ENCODE data around the gene SLC6A2.

SLC6A2 gene

DNA sequence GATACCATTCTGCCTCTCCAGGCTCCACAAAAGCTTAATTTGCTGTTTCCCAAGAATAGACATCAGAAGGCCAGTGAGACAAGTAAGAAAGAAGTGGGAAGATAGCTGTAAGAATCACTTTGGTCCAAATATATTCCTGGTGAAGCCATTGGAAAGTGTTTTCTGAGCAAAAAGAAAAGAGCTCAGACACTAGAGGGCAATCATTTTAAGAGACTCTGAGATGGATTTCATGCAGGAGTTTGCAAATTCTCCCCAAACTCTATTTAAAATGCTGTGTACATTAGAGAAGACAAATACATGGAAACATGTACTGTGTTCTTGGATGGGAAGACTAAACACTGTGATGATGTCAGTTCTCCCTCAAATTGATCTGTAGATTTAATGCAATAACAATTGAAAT is 8.0 kb upstream of the SLC6A2 start:
- no peak for DNase-seq

DNA sequence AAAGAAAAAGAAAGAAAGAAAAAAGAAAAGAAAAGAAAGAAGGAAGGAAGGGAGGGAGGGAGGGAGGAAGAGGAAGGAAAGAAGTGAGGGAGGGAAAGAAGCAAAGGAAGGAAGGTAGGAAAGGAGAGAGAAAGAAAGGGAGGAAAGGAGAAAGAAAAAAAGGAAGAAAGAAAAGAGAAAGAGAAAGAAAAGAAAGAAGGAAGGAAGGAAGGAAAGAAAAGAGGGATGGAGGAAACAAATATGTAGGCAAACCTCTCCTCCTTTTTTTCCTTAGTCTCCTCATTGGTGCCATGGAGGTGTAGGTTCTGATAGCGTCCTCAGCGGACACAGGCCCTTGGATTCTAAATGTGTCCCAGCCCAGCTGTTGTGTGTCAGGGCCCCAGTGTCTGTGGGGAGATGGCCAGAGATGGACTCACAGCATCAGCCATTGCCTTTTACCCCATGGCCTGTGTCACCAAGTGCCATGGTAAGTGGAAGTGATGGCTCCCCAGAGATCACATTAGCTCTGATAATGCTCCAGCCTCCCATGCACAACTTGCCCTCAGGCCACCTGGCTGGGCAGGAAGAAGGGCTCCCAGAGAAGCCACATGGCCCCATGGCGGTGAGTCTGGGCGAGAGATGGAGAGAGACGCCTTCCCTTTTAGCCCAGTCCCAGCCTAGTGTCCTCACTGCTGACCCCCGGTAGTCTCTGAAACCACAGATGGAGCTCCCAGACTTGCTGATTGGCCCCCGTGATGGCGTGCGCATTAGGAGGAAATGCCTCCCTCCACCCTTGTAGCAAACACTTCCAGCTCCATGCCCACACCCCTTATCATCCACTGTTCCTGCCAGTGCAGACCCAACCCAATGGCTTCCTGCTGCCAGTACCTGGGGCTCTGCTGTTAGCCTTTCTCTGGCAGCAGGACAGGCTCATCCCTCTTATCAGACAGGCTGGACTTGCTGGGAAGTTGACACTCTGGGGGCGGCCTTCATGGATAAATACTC is 3.7 kb upstream of the SLC6A2 start:
- DNase-seq = no peak

DNA sequence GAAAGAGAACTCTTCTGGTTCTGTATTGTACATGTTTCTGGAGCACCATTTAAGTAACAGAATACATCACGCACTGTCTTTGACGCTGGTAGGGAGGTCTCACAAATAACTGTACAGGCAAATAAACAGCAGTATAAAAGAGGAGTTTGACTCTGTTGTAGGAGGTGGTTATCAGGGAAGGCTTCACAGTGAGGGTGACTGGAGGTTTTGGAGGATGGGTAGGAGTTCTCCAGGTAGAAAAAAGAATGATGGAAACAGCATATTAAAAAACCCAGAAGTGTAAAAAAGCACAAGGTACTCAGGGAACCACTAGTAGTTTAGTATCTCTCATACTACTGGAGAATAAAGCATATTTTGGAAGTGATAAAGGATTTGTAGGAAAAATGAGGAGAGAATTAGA is 2.7 kb upstream of the SLC6A2 start:
- no peak for DNase-seq

DNA sequence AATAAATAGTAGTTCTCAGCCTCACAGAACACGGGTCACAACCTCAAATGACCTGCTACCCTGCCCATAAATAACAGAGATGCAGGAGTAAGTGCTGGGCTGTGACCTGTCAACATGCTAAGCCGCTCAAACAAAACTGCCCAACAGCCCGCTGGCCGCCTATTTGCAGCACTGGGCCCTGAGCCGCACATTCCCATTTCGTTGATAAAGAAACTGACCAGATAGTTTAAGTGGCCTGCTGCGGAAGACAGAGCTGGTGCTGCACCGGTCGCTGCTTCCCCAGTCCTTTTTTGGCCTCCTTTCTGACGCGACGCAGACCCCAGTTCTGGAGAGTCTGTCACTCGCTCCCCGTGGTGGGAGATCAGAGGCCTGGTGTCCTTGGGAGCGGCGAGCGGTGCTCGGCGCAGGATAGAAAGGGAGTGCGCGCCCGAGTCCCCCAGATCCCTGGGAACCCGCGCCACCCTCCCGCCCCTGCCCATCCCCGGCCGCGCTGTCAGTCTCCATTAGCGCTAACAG is 349 bp upstream of the SLC6A2 start:
- no peak for DNase-seq

DNA sequence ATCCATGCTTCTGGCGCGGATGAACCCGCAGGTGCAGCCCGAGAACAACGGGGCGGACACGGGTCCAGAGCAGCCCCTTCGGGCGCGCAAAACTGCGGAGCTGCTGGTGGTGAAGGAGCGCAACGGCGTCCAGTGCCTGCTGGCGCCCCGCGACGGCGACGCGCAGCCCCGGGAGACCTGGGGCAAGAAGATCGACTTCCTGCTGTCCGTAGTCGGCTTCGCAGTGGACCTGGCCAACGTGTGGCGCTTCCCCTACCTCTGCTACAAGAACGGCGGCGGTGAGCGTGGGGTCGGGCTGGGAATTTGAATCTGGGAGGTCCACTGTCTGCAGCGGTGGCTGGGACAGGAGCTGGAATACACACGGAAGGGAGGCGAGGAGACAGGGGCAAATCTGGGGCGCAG is 904 bp downstream of the SLC6A2 start:
- DNase-seq = no peak

DNA sequence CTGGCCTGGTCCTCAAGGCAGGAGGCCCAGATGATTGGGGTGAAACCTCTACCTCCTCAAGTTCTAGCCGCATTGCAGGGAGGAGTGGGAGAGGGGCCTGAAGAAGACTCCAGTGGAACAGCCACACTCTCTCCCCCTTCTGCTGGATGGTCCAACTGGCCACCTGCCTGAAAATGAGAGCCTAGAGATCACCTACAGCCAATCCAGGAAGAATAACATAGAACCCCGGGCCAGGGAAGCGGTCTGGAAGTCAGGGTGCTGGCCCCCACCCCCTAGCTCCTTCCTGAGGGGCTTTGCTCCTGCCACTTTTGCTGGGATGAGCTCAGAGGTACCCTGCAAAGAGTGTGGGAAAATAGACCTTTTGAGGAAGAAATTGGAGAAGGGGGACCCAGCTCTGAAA is 1.8 kb downstream of the SLC6A2 start:
- no peak for DNase-seq

DNA sequence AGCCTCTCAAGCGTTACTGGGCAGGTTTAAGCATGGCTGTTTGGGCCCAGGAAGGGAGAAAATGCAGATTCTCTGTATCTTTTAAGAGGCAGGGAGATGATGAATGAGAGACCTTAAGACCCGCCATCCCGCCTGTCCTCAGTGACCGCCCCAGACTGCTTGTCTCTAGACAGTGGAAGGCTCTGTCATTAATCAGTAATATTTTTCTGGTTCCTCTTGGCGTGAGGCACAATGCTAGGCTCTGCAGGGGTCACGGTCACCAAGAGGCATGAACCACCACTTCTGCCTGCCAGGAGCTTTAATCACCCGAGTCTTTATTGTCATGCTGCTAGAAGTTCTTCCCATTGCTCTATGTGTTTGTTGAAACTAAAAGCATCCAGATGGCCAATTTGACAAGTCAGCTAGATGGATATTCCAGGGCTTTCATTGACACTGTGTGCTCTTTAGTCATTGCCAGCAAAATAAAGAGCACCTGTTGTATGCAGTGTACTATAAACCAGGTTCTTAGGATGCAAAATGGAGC is 3.2 kb downstream of the SLC6A2 start:
- no peak for DNase-seq

DNA sequence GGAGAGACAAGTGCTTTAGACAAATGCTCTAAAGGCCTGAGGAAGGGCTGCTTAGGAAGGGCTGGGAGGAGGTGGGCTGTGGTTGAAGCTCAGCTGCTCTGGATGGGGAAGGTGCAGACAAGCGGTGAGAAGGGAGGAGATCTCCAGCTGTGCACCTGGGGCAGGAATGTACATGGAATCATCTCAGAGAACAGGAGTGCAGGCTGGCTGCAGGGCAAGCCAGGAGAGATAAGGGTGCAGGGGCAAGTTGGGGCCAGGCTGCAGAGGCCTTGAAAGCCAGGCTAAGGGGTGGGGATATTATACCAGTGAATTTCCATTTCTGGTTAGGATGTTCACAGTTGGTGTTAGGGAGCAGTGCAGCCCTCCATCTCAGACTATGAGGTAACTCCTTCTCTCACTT is 4.2 kb downstream of the SLC6A2 start:
- no peak for DNase-seq

DNA sequence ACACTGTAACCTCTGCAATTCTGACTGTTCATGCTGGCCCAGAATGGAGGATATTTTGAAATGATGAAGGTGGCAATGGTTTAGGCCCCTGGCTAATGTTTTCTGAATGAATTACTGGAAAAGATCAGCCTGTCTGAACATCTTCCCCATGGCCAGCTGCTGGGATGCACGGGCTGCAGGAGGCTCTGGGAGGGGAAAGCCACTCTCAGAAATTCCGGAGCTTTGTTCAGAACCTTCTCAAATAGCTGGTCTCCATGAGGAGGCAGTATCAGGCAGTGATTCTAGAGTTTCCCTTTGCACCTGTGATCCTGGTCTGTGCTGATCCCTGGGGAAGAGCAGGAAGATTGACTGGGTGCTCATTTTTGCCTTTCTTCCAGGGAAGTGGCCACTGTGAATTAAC is 5.0 kb downstream of the SLC6A2 start:
- DNase-seq = no peak

DNA sequence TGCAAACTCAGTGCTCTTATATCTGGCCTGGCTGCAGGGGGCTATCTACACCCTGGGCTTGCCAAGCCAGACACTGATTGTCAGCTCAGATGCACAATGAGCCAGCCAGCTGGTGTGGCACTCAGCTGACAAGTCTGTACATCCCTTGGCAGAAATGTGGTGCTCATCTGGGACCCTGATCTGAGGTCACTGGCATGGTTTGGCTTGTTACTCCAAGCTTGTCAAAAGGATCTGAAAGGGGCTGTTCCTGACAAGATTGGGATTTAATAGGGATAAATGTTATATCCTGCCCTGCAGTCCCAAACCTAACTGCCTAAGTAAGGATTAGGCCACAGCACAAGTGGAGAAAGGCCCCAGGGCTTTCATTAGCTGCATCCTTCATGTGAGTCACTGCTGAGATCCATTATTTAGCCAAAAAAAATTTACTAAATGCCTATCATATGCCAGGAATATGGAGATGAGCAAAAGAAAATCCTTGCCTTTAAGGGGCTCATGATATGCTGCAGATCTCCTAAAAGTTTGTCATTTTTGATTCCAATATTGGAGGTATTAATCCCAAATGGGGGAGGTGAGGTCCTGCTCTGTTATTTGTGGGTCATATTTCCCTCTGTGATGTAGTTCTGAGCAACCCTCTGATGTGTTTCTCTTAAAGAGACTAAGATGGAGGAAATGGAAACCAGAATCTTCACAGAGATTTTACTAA is 6.3 kb downstream of the SLC6A2 start:
- DNase-seq = no peak

DNA sequence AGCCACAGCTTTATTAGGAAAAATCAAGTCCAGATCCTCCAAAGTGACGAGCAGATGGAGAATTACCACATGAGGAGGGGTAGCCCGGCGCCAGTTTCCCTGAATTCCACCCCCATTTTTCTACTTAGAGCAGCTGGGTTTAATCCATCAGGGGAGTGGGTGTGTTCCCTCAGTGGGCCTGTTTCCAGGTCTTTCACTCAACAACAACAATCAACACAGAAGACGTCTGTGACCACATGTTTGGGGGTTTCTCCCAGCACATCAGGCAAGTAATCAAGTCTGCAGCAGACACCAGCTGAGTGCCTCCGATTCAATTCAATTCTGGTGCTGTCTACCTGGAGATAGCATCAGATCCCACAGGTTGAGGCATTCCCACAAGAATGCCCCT is 6.8 kb downstream of the SLC6A2 start:
- no peak for DNase-seq

DNA sequence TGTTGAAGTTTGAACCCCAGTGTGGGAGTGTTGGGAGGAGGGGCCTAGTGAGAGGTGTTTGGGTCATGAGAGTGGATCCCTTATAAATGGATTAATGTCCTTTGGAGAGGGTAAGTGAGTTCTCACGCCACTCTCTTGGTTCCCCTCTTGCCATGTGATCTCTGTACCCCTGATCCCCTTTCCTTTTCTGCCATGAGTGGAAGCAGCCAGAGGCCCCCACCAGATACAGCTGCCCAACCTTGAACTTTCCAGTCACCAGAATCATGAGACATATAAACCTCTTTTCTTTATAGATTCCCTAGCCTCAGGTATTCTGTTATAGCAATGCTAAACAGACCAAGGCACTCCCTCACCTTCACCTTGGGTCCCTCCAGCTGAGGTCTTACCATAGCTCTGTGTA is 7.4 kb downstream of the SLC6A2 start:
- DNase-seq = no peak

DNA sequence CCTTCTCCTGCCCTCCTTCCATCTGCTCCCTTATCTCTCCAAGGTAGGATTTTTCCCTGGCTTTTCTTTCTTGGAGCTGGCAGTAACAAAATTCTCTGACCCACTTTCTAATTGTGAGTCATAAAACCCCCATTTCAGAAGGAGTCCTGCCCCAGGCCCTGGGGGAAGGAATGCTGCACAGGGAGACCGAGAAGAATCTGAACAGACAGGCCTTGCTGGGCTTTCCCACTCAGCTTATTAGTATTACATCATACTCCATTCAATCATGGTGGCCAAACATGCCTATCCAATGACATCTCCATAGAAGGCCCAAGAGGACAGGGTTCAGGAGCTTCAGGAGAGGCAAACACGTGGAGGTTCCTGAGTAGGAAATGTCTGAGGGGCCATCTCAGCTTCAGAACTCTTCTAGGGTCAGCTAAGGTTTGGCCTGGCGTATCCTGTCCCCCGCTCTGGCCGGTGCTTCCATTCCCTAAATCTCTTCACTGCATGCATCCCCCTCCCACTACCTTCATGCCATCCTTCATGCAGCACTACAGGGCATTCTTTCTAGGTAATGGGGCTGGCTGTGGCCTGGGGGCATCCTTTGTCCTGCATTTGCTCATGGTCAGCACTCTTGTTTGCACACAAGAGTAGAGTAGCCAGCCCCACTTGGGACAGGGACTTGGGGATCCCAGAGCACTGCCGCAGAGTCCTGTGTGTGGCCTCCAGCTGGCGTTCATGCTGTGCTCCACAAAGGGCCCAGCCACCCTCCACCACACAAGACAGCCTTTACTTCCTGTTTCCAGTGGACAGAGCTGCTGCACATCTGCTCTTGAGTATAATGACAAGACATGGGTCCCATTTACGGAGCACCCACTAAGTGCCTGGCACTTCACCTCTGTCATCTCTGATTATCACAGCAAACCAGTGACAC is 8.2 kb downstream of the SLC6A2 start:
- no peak for DNase-seq

DNA sequence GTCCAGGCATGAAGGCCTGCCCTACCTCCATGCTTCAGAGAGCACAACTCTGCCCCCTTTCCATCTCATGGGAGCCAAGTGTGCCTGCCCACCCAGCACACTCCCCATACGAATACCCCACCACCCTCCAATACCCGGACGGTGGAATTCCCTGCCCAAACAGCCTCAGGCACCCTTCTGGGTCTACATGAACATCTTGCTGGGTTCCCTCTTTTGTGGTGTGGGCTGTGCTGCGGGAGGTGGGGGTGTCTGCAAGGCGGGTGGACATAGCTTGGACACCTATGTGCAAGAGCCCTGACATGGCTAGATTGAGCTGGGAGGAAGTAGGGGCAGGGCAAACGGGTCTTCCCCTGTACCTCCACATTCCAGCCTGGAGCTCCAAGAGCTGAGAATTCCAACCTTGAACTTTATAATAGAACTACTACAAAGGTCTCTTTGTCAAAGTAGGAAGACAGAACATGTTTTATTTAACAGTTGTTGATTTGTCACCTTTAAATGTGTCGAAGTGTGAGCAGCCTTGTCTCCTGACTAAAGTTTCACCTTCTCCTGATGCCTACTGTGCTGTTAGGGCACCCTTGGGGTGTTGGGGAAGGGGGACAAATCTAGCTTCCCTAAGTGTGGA is 9.1 kb downstream of the SLC6A2 start:
- DNase-seq = no peak

DNA sequence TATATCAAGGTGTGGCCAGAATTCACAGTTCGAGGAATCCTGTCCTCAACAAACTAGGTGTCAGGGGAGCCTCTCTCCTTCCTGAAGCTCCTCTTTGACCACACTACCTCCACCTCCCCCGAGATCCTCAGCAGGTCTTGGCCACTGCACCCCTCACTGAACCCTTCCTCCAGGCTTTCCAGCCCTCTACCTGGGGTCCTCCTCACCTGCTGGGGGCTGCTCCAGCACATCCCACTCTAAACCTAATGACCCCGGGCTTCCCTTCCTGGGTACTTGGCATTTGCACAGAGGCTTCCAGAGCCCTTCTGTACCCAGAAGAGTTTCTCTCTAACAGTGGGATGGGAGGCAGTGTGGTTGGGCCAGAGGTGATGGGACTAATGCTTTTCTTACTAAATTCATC is 9.7 kb downstream of the SLC6A2 start:
- no peak for DNase-seq

DNA sequence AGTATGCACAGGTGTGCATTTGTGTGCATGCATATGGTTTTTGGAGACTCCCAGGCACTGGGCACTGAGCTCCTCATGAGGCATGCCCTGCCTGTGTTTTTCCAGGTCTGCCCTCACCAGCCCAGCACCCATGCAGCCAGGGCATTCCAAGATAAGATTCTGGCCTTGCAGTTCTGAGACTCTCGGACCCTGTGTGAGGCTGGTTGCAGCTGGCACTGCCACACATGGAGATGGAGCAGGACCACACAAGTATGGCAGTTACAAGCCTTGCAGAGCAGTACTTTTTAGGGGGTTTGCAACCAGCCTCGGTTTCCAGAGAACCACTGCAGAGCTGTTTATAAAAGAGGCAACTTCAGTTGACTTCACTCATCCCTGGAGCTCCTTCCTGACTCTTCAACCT is 10.2 kb downstream of the SLC6A2 start:
- DNase-seq = no peak

DNA sequence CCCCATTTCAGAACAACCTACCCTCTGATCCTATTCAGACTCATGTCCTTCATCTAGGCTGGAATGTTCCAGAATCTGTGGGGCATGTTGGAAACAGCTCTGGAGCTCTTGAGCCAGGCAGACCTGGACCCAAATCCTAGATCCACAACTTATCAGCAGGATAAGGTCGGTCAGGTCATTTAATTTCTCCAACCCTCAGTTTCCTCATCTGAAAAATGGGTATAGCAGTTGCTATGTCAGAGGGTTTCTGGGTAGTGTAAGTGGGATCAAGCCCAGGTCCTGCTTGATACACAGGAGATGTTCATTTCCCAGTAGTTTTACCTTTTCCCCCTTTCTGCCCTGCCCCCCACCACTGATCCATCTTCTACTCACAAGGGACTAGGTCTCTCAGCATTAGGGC is 12.0 kb downstream of the SLC6A2 start:
- no peak for DNase-seq

DNA sequence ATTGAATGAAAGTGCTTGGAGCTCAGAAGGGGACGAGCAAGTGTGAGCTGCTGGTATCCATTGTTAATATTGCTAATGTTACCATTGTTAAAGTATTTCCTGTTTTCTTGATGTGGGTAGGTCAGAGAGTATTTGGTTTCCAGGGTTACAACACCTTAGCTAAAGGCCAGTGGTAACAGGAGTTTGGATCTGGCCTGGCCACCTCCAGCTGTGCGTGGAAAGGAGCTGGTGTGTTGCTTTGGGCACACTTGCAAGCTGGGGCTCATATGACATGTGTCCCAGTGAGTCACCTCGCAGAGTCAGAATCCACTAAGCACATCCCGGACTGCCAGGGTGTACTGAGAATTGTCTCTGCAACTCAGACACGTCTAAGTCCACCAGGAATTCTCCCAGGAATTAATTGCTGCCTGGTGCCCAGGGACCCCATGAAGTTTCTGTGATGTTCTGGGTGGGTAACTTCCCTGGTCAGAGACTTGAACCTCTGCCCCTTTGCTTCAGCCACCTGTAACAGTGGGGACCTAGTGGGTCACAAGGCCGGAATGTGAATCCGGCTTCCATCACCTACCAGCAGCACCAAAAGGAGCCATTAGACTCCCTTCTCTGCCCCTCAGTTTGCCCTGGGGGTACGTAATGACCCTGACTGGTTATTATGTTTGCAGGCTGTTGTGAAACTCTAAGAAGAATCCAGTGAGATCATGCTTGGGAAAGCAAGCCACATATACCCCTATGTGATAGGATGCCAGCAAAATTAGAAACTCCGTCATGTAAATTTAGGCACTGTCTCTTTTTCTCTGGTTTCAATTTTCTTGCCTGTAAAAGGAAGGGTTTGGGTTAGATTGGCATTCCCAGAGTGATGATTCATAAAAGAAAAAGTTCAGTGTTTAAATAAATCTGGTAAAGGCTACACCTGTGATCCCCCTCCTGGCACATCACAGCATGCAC is 12.8 kb downstream of the SLC6A2 start:
- DNase-seq = no peak

DNA sequence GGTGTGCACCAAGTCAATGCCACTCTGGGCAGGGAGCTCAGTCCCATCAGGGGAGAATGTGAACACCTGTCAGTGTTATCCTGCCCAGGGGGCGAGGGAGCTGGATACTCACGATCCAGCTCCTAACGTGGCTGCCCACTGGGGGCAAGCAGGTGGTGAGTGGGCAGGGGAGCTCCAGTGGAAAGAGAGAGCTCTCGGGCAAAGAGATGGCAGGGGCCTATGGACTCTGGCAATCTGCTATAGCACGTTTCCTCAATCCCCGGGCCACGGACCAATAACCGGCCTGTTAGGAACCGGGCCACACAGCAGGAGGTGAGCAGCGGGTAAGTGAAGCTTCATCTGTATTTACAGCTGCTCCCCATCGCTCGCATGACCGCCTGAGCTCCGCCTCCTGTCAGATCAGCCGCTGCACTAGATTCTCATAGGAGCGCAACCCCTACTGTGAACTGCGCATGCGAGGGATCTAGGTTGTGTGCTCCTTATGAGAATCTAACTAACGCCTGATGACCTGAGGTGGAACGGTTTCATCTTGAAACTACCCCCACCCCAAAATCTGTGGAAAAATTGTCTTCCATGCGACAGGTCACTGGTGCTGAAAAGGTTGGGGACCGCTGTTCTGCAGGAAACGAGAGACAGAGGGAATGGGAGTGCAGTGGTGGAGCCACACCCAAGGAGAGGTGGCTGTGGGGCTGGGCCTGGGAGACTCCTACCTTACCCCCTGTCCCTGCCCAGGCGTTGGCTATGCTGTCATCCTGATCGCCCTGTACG is 15.6 kb downstream of the SLC6A2 start:
- DNase-seq = no peak

DNA sequence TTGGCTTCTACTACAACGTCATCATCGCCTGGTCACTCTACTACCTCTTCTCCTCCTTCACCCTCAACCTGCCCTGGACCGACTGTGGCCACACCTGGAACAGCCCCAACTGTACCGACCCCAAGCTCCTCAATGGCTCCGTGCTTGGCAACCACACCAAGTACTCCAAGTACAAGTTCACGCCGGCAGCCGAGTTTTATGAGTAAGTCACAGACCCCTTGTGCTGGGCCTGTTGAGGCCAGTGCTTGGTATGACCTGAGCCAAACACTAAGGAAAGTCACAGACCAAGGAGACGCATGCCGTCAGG is 16.1 kb downstream of the SLC6A2 start:
- DNase-seq = no peak

DNA sequence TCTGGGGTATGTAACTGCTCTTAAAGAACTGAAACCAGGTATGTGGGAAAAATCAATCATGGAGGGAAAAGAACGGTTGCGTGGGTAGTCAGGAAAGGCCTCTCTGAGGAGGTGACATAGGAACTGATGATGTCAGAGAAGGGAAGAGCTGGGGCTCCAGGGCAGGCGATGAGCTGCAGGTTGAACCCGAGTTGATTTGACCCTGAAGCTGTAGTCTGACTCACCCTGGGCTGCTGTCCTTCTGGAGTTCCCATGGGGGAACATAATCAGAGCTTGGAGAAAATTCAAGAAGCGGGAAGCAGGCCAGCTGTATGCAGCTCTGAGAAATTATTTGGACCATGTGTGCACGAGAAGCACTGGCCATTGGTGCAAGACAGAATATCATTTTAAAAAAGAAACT is 16.7 kb downstream of the SLC6A2 start:
- DNase-seq = no peak
